Thyroid gland (tissue), 4 donors: Measurements from ENCODE around the gene LCN12. TPM values are rescaled to one million over a fixed set of nuclear protein-coding genes. Genes with fewer than 3 reads are reported as not detected.

Experiments used
- DNase-seq, 2 donors: peaks; one replicate each; pipeline ENCODE4 v3.0.0-alpha.2; 2019
- H3K27ac ChIP-seq, 3 donors: fragments of 200-600 bp; sonication (generic); 1 replicate in 2 of 3; 2 replicates in 1 of 3; pipeline ENCODE4 v1.5.1; 2016 to 2019; ENCODE audit warnings: mild to moderate bottlenecking in 1 of 3, moderate library complexity in 1 of 3
- H3K27me3 ChIP-seq: fragments of 200-600 bp; sonication (generic); one replicate; pipeline ENCODE4 v1.5.1; 2019
- H3K36me3 ChIP-seq, 2 donors: fragments of 200-600 bp; sonication (generic); one replicate each; pipeline ENCODE4 v1.5.1; 2016 to 2019
- H3K4me1 ChIP-seq, 2 donors: fragments of 200-600 bp; sonication (generic); one replicate each; pipeline ENCODE4 v1.5.1; 2017 to 2019
- H3K4me3 ChIP-seq, 3 donors: fragments of 200-600 bp; sonication (generic); replicated peaks in 1 of 3; 1 replicate in 2 of 3; 2 replicates in 1 of 3; pipeline ENCODE4 v1.5.1; 2016; ENCODE audit warnings: mild to moderate bottlenecking in 1 of 3
- H3K9me3 ChIP-seq: fragments of 200-600 bp; sonication (generic); one replicate; pipeline ENCODE4 v1.5.1; 2017
- CTCF ChIP-seq, 6 experiments: fragments of 200-600 bp in 3 of 6; fragments of 450-650 bp in 3 of 6; sonication (generic) in 3 of 6; IDR thresholded peaks; one replicate each; pipeline ENCODE4 v1.5.1; 2016 to 2019; ENCODE audit warnings: antibody characterized with exemption in 6 of 6, mild to moderate bottlenecking in 2 of 6, inconsistent platforms in 1 of 6, moderate library complexity in 1 of 6
- POLR2A ChIP-seq, 2 donors: fragments of 450-650 bp; IDR thresholded peaks; one replicate each; pipeline ENCODE4 v1.6.1; 2017; ENCODE audit warnings: antibody characterized with exemption in 2 of 2, mild to moderate bottlenecking in 2 of 2, moderate library complexity in 1 of 2
- WGBS, 2 donors: methylation state at CpG; one replicate each; pipeline ENCODE4 v1.1.5; 2017; 5-methylcytosine and 5-hydroxymethylcytosine counted together
- intact Hi-C: fragments of 100-400 bp; cut with DNase I; formaldehyde crosslinking; loops from one replicate; pipeline ENCODE4 v1.15.1; 2023
- total RNA-seq, 4 donors: library from RNA; depleted of rRNA; stranded (reverse); fragments of >200 nt; gene quantifications; one replicate each; pipeline ENCODE4 v1.2.3, GENCODE V29; 2016

Gene LCN12
- total RNA-seq, 4 donors from 2014 or later, result 24.3 to 85.0 (median 54.0) TPM

DNA sequence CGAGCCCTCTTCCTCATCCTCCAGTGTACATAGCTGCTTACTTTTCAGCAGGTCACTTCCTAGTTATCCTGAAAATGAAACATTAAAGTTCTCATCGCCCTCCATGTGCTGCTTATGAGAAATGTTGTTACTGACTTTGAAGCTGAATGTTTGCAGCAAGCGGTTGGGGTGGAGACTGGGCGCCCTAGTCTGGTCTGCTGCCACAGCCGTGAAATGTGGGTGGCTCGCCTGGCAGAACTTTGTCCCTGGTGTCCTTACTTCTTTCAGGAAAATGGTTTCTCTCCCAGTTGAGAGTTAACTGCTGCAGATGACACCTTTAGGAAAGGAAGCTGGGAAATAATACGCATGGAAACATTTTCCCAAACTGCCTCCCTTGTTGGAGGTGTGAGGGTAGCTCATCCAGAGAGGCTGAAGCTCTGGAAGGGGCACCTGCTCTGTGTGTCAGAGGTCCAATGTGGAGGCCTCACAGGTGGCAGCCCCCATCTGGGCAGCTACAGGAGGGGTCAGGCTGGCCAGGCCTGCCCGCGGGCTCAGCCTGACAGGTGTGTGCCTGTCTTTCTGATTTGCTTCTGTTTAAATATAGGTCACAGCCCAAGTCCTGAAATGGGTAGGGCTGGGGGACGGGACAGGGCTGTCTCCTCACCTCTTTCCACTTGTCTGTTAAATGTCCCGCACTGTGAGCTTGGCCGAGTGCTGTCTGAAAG lies 41.7 kb upstream of the LCN12 start:
- Histone ChIP-seq H3K4me1 (no peaks in the 10 kb centered on the region), H3K4me3 (no peak overlapping the region), H3K36me3 (peaks cover 0 to 18% of the 10 kb centered on the region in 2 donors), H3K27ac (no peak overlapping the region), H3K27me3 (no peaks in the 10 kb centered on the region), H3K9me3 (no peaks in the 10 kb centered on the region)
- no peak for TF ChIP-seq CTCF (IDR thresholded peaks at IDR 0.05)
- TF ChIP-seq POLR2A (IDR thresholded peaks at IDR 0.05), result no peak
- 94 to 95% methylated on average over 11 to 12 of the region's 12 CpGs for WGBS, 2 donors
- no peak for DNase-seq
- intact Hi-C loops, result no loop called here

GRCh38 chr9:136910901-136911245 lies 41.2 kb upstream of the LCN12 start:
- no peak for TF ChIP-seq POLR2A (IDR thresholded peaks at IDR 0.05)
- 96% methylated on average over 9 to 12 of the region's 12 CpGs for WGBS, 2 donors
- Histone ChIP-seq H3K27me3 (no peaks in the 10 kb centered on the region), H3K27ac (no peak overlapping the region), H3K4me3 (no peak overlapping the region), H3K9me3 (no peaks in the 10 kb centered on the region), H3K36me3 (peaks cover 0 to 18% of the 10 kb centered on the region in 2 donors), H3K4me1 (no peaks in the 10 kb centered on the region)
- no peak for DNase-seq
- intact Hi-C loops, result no loop called here

DNA sequence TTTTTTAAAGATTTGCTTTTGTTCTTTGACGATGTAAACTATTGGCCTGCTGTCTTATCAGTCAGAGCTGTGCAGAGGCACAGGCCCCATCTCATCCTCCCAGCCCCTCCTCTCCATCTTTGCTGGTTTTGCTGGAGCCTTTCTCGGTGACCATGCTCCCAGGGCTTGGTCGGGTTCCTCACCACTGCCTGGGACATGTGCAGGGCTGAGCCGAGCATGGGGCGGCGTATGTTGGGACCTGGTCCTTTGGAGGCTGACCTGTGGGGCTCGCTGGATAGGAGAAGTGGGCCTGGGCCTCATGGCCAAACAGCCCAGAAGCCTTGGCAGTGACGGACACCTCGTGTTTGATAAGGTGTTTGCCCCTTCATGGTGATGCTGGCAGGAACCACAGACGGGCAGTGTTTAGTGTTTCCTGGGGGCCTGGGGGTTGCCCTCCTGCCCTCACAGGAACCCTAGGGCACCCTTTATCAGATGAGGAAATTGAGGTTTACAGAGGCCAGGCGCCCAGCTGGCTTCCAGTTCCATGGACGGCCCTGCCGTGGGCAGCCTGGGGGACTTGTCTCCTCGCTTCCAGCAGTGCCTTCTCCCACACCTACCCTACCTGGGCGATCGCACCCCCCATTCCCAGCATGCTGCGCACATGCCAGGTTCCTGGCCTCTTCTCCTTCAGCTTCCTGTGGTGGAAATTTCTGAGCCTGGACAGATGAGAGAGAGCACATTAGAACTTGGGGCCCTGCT lies 38.2 kb upstream of the LCN12 start:
- DNase-seq, result no peak
- no peaks in the 10 kb centered on the region for H3K27me3 ChIP-seq
- no peaks in the 10 kb centered on the region for H3K4me1 ChIP-seq
- 96% methylated on average over 17 of the region's 17 CpGs for WGBS, 2 donors
- intact Hi-C loops, result no loop called here
- TF ChIP-seq POLR2A (IDR thresholded peaks at IDR 0.05) (no peak), CTCF (IDR thresholded peaks at IDR 0.05) (no peak)
- peaks cover 14 to 23% of the 10 kb centered on the region in 2 donors for H3K36me3 ChIP-seq
- H3K4me3 ChIP-seq, result no peak overlapping the region
- no peak overlapping the region for H3K27ac ChIP-seq
- H3K9me3 ChIP-seq, result no peaks in the 10 kb centered on the region

GRCh38 chr9:136915632-136916329 lies 36.3 kb upstream of the LCN12 start:
- no peak for TF ChIP-seq CTCF (IDR thresholded peaks at IDR 0.05)
- no peak for TF ChIP-seq POLR2A (IDR thresholded peaks at IDR 0.05)
- Histone ChIP-seq H3K36me3 (peaks cover 25 to 31% of the 10 kb centered on the region in 2 donors), H3K27ac (no peak overlapping the region), H3K4me3 (no peak overlapping the region), H3K27me3 (no peaks in the 10 kb centered on the region), H3K4me1 (no peaks in the 10 kb centered on the region), H3K9me3 (no peaks in the 10 kb centered on the region)
- DNase-seq, result no peak
- WGBS, 2 donors, result 89 to 93% methylated on average over 20 to 21 of the region's 21 CpGs
- intact Hi-C loops, result no loop called here

DNA sequence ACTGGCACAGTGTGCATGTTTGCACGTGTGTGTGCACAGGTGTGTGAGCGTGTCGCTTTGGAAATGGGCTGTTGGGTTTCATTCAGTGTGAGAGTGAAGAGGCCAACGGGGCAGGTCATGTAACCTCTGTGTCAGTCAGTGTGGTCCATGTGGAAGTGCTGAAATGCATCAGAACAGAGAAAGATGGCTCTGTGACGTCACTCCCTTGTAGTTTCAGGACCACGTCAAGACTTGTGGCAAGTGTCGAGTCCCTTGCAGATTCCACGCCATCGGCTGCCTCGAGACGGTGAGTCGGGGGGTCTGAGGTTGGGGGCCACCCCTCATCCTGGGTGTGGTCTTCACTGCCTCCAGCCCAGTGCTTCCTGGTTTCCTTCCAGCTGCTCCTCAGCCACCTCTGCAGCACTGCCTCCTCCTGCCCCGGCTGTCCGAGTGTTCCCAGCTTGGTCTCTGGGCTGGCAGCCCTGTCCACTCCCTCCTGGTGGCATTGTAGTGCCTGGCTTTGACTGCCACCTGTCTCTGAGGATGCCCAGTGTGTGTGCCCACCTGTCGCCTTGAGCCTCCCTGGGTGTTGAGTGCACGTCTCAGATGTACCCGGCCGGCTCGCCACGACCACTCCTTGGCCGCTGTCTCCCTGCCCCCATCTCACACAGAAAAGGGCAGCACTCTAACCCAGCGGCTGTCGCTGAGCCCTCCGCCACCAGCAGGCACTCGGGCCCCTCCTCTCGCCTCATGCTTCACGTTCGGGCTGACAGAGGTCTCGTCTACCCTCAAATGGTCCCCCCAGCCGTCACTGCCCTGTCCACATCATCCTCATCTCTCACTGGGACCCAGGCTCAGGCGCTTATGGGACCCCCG lies 35.5 kb upstream of the LCN12 start:
- Histone ChIP-seq H3K9me3 (no peaks in the 10 kb centered on the region), H3K4me1 (no peaks in the 10 kb centered on the region), H3K27me3 (no peaks in the 10 kb centered on the region), H3K4me3 (no peak overlapping the region), H3K36me3 (peaks cover 33 to 35% of the 10 kb centered on the region in 2 donors), H3K27ac (no peak overlapping the region)
- DNase-seq, result no peak
- TF ChIP-seq CTCF (IDR thresholded peaks at IDR 0.05) (no peak), POLR2A (IDR thresholded peaks at IDR 0.05) (no peak)
- WGBS, 2 donors, result 92 to 94% methylated on average over 30 to 32 of the region's 32 CpGs
- intact Hi-C loops, result no loop called here
